ENCODE measurements around the gene BEAN1.

DNA sequence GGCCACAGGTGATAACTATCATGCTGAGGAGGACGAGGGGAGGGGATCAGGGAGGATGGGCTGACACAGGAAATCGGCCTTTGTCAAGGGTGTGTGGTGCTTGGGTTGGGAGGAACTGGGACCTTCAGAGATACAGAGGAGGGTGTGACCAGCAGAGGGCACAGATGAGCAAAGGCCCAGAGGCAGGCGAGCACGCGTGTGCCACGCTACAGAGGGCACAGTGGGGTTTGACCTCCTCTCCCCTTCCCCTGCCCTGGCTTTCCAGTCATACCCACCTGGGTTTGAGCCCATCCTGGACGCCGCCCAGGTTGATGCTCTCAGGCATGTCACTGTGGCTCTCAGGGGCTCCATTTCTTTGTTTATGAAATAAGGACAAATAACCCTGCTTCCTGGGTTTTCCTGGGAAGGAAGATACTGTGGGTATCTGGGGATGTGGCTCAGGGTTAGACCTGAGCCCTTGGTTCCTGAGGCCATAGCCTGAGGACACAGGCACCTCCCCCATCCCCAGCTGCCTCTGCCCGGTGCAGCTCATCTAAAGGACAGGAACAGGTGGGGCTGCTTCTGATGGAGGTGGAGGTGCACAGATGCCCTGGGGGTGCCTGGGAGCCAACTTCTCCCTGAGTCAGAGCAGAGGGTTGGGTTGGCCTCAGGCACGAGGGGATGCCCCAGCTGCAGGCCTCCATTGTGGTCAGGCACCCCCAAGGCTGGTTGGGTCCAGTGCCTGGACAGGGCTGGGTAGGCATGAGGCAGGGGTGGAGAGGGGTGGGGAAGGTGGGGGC, 51.8 kb downstream of the BEAN1 start:
- TF ChIP-seq CTCF (IDR thresholded peaks at IDR 0.05) (peak; percentile 71 to 86 (median 78)), POLR2A (IDR thresholded peaks at IDR 0.05) (no peak)

Measured in Peyer's patch (tissue), 4 donors.